ENCODE data around the gene AUNIP. TPM values are rescaled to one million over a fixed set of nuclear protein-coding genes. Genes with fewer than 3 reads are reported as not detected.

The AUNIP gene, protein sequence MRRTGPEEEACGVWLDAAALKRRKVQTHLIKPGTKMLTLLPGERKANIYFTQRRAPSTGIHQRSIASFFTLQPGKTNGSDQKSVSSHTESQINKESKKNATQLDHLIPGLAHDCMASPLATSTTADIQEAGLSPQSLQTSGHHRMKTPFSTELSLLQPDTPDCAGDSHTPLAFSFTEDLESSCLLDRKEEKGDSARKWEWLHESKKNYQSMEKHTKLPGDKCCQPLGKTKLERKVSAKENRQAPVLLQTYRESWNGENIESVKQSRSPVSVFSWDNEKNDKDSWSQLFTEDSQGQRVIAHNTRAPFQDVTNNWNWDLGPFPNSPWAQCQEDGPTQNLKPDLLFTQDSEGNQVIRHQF
- 1 to 10 TPM; 3.0 to 3.5 (median 3.4) TPM for polyA plus RNA-seq (ENCODE audit: insufficient read length in 3 of 3)
- long read RNA-seq, donor 1, partial matches to known transcripts, result 19 of 49 reads
- long read RNA-seq, donor 1, other reads (novel, unspliced or antisense), result 28 of 49 reads
- long read RNA-seq, donor 2, partial matches to known transcripts, result 0 of 2 reads
- long read RNA-seq, donor 2, other reads (novel, unspliced or antisense), result 0 of 2 reads
- long read RNA-seq, donor 3, partial matches to known transcripts, result 0 of 3 reads
- long read RNA-seq, donor 3, other reads (novel, unspliced or antisense), result 0 of 3 reads
- long read RNA-seq, donor 4, partial matches to known transcripts, result 5 of 8 reads
- long read RNA-seq, donor 4, other reads (novel, unspliced or antisense), result 0 of 8 reads
- long read RNA-seq, donor 5, result 0 reads
- long read RNA-seq, donor 6, partial matches to known transcripts, result 0 of 1 reads
- long read RNA-seq, donor 6, other reads (novel, unspliced or antisense), result 0 of 1 reads
- long read RNA-seq, donor 7, partial matches to known transcripts, result 0 of 1 reads
- long read RNA-seq, donor 7, other reads (novel, unspliced or antisense), result 0 of 1 reads
- long read RNA-seq, donor 8, result 0 reads
- long read RNA-seq, donor 9, partial matches to known transcripts, result 37 of 50 reads
- long read RNA-seq, donor 9, other reads (novel, unspliced or antisense), result 13 of 50 reads
- long read RNA-seq, donor 10, partial matches to known transcripts, result 0 of 3 reads
- long read RNA-seq, donor 10, other reads (novel, unspliced or antisense), result 0 of 3 reads
- long read RNA-seq, donor 11, partial matches to known transcripts, result 0 of 2 reads
- long read RNA-seq, donor 11, other reads (novel, unspliced or antisense), result 0 of 2 reads
- long read RNA-seq, donor 12, partial matches to known transcripts, result 0 of 4 reads
- long read RNA-seq, donor 12, other reads (novel, unspliced or antisense), result 0 of 4 reads
- long read RNA-seq, donor 13, partial matches to known transcripts, result 0 of 4 reads
- long read RNA-seq, donor 13, other reads (novel, unspliced or antisense), result 0 of 4 reads
- long read RNA-seq, donor 14, result 0 reads
- long read RNA-seq, donor 15, partial matches to known transcripts, result 0 of 1 reads
- long read RNA-seq, donor 15, other reads (novel, unspliced or antisense), result 0 of 1 reads
- long read RNA-seq, donor 16, partial matches to known transcripts, result 0 of 2 reads
- long read RNA-seq, donor 16, other reads (novel, unspliced or antisense), result 0 of 2 reads

DNA sequence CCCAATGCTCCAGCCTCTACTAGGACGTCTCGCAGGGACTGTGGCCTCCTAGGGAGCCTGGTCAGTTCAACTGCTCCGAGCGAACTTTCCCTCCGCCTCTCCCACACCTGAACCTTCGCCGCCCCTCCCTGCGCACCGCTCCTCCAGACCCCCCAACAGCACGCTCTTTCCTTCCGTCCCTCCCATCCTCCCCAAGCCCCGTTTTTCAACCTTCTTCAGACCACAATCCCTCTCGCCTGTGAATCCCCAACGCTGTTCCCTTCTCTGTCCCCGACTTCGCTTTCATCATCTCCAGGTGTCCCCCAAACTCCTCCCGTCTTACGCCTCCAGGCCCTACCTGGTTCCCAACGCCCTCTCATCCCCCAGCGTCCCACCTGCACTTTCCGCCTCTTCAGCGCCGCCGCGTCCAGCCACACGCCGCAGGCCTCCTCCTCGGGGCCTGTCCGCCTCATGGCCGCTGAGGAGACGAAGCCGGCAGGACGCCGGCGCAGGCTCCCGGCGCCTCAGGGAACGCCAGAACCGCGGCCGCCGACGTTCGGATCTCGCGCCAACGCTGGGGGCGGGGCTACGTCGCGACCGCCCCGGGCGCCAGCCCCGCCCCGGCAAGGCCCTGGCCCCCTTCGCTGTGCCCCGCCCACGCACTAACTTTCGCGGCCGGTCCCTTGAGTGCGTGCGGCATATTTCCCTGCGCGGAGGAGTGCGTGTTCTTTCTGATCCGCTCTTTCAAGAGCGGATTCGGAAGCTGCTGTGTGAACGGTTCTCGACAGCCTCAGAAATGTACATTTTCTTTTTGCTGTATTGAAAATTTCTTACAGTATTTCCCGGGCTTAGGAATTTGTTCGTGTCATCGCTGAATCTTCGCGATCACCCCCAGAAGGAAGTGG is at the start of gene AUNIP:
Gene AUNIP, minus strand, starts transcription at position 552 of the 884 bp plus-strand sequence. Its CDS starts 100 bp downstream, at position 452.
- DNase-seq, result peak; percentile 87

DNA sequence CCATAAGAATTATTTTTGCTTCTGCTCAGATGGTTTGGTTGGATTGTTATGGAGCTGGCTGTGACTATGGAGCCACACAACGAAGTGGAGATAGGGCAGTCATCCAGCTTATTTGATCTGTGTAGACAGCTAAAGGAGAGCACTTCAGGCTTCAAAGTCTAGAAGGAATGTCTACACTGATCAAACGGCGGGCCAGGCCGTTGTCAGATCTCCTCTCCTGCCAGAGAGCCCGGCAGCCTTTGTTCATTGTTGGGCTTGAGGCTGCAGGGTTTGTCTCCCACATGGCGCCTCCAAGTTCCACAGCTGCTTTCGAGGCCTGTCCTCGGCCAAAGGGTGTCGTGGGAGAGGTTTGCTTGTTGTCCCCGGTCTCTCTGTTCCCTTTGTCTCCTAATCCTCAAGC is 49.8 kb upstream of the AUNIP start:
- DNase-seq, result no peak

DNA sequence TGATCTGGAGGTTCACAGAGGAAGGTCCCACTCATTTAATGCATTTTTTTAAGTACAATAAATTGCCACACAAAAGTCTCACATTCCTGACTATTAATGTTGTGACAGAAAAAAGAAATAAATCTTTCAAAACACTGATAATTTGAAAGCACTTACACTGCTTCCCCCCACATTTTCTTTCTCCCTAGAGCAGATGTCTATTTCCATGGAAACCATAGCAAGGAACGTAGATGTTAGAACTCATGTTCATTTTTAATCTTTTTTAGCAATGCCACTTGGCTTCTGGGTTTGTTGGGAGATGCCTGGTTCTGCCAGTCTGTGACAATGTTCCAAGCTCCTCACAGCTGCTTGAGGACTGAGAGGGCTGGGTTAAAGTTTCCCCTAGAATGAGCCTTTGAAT is 48.9 kb upstream of the AUNIP start:
- no peak for DNase-seq

GRCh38 chr1:25907601-25908000 is 48.3 kb upstream of the AUNIP start:
- DNase-seq, result no peak

DNA sequence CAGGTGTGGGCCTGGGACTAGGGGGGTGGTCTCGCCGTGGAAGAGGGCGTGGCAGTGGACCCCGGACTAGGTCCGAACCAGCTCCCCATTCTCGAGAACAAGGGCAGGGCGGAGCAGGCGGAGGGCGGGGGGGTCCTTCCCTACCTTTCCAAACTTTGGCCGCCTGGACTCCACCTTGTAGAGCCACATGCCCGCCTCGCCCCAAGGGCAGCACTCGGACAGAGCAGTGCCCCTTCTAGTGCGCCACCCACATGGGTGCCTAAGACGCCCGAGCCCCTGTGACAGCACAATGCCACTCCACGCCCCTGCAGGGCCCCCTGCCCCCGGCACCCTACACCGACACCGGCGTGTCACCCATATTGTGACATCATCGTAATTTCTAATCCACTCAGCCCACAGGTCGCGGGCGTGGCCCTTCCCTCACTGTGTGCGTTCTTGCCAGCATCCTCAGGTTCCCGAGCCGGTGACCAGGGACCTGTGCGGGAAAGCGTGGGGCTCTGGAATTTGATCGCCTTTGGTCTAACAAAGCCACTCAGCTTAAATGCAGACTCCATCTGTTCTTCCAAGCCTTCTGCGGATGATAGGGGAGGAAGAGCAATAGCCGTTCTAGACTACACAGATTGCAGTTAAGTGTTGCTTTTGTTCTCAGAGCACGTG is 47.5 kb upstream of the AUNIP start:
- DNase-seq, result peak; percentile 63

DNA sequence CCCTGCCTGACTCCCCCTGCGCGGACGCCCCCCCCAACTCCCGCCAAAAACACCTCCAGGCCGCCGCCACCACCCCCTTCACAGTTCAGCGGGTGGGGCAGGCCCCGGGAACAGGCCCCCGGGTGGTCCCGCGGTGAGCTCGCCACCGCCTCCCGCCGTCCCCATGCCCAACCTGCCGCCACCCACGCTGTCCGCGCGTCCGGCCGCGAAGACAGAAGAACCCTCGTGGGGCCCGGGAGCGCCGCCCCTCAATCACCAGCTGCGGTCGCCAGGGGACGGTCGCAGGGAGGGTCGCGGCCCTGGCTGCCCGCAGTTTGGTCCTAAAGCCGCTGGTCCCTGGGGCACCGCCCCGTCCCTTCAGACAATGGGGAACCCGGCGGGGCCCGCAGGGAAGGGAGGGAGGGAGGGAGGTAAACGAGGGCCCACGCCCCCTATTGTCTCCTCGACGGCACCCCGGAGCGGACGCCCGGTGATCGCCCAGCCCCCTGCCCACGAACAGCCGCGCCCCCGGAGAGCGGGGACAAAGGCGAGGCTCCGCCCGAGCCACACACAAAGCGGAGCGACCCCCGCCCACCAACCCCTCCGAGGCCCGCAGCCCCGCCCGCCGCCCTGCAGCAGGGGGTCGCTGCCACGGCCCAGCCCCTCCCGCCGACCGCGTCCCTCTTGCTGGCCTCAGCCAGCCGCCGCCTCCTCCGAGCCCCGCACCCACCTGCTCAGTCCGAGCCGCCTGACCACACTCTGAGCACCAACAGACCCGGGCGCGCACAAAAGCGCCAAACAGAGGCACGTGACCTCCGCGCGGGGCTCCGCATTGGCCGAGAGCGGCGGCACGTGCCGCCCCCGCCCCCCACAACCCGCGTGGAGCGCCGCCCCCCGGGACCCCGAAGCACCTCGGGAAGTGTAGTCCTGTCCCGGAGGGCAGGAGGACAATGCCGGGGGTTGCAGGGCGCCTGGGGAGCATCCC is 46.7 kb upstream of the AUNIP start, which contains the start of gene STMN1:
Gene STMN1, minus strand, starts transcription at position 740 of the 964 bp plus-strand sequence. CDS start 1,743 bp downstream, outside the sequence.
- peak; percentile 96 for DNase-seq

- peak; percentile 94 for DNase-seq
Measured at GRCh38 chr1:25904943-25905679, 45.9 kb upstream of the AUNIP start.

DNA sequence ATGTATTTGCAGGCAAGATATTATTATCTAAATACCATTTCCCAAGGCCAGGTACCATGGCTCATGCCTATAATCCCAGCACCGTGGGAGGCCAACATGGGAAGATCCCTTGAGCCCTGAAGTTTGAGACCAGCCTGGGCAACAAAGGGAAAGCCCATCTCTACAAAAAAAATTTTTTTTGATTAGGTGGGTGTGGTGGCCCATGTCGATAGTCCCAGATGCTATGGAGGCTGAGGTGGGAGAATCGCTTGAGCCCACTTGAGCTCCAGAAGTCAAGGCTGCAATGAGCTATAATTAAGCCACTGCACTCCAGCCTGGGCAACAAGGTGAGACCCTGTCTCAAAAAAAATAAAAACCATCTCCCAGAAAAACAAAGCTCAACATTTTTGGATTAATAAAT is 44.7 kb upstream of the AUNIP start:
- no peak for DNase-seq

- no peak for DNase-seq
Measured at GRCh38 chr1:25902462-25902861, 43.2 kb upstream of the AUNIP start.

- no peak for DNase-seq
Measured at GRCh38 chr1:25900219-25900618, 41.0 kb upstream of the AUNIP start.

GRCh38 chr1:25899792-25900191 is 40.5 kb upstream of the AUNIP start:
- no peak for DNase-seq

DNA sequence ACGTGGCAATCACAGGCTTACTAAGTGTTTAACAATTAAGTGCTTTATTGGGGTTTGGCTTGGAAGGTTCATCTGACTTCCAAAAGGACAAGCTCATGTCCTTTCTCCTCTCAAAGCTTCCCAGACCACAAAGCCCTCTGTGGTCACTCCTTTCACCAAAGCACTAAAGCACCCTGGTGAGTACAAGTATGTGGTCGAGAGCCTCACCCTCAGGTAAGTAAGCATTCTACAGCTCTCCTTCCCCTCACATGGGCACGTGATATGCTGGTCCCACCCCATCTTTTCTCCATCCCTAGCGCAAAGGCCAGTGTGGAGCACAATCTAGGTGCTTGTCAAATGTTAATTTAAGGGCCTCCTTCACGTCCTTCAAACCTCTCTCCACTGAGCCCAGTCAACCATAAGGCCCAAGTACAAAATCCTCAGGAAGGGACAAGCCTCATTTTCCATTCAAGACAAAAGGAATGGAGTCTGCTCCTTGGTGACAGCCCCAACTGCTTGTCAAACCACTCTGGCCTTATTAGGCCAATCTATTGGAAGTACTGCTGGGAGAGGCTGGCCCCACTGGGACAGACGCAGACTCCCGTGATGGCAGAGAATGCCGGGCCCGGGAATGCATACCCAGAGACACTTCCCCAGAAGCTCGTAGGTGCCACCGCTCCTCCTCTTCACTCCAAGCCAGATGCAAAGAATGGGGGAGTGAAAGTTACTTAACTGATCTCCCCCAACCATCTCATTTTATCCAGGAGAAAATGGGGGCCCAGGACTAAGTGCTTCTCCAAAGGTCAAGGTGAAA is 39.2 kb upstream of the AUNIP start:
- no peak for DNase-seq

- no peak for DNase-seq
Measured at GRCh38 chr1:25897754-25898153, 38.5 kb upstream of the AUNIP start.

DNA sequence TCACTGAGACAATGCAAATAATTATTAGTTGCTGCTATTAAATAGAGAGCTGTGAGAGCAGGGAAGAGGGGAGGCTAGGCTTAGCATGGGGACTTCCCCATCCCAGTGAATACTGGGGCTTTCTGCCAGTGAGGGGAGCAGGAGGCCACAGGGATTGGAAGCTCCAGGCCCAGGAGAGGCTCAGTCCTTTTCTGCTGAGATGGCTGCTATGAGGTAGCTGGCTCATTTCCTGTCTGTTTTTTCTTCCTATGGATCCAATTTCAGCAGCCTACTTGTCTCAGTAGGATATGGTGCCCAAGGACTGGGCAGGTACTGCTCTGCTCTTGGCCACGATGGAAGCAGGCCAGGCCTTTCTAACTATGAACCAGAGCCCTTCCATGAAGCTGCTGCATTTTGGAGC is 37.0 kb upstream of the AUNIP start:
- DNase-seq, result no peak

- peak; percentile 90 for DNase-seq
Measured at GRCh38 chr1:25895365-25895990, 36.2 kb upstream of the AUNIP start.

GRCh38 chr1:25893116-25893515 is 33.9 kb upstream of the AUNIP start:
- DNase-seq, result no peak
